GM23248 (cell line): ENCODE data around the gene B3GNT2.

Experiments used
- EZH2 ChIP-seq: fragments of 200-600 bp; sonication (generic); IDR thresholded peaks from 2 replicates; pipeline ENCODE4 v1.6.1; 2018; ENCODE audit warnings: antibody characterized with exemption, mild to moderate bottlenecking; ENCODE audit not compliant: insufficient read depth, poor library complexity, severe bottlenecking
- EZH2phosphoT487 ChIP-seq: fragments of 200-600 bp; sonication (generic); IDR thresholded peaks from 2 replicates; pipeline ENCODE4 v1.6.1; 2018; ENCODE audit warnings: antibody characterized with exemption, moderate library complexity, mild to moderate bottlenecking, low read depth; ENCODE audit not compliant: insufficient read depth

DNA sequence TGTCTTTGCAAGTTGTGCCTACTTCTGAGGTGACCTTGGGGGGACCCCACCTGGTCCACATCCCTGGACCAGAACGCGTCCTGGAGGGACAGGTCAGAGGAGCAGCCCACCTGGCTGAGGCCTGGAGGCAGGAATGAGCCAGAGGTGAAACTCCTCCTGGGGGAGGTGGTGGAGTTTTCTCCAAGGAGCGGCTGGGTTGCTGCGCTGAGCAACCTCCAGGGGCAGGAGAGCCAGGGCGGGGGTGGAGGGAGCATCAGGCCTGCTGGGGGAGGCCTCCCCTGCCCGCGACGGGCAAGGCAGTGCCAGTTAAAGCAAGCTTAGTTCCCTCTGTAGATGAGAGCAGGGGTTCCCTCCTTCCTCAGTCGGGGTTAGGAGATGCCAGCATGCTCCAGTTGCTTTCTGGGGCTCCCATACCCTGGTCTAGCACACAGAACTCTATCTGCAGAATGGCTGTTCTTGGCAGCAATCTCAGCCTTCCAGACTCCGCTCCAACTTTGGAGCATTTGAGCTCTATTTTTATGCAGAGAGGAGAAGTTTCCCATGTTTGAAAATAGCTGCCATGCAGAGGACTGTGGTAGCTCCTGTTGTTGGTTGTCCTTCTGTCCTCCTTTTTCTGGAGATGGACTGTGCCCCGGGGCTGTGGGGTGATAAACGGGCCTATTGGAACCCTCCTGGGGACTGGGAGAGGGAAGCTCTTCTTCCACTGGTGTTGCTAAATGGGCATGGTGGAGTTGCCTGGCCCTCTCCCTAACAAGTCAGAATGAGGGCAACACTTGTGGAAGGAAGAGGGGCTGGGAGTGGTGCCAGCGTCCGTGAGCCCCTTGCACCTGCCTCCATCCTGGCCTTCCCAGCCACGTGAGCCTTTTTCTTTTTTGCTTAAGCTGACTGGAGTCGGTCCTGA lies 39.1 kb downstream of the B3GNT2 start:
- no peak for TF ChIP-seq EZH2
- no peak for TF ChIP-seq EZH2phosphoT487
